NCI-H128 (cell line): ENCODE measurements around the gene ADPGK.
"Not testable (repeated sequence)": the region's sequence is repeated elsewhere in the genome, so short reads cannot be mapped to it uniquely, and the experiment has no call there.

Source experiments
- DNase-seq: peaks from one replicate; lab custom pipeline; 2025; ENCODE audit not compliant: unreplicated experiment; lab: John Stamatoyannopoulos, UW

The ADPGK gene

GRCh38 chr15:72783640-72784455 lies at the start of gene ADPGK:
TSS of gene ADPGK (minus strand) at chr15:72783758. CDS start at chr15:72783691, 67 bp downstream.
- peak; percentile 79 for DNase-seq

GRCh38 chr15:72827226-72827625 lies 43.7 kb upstream of the ADPGK start:
- DNase-seq, result no peak

GRCh38 chr15:72826611-72827010 lies 43.1 kb upstream of the ADPGK start:
- DNase-seq, result no peak

DNA sequence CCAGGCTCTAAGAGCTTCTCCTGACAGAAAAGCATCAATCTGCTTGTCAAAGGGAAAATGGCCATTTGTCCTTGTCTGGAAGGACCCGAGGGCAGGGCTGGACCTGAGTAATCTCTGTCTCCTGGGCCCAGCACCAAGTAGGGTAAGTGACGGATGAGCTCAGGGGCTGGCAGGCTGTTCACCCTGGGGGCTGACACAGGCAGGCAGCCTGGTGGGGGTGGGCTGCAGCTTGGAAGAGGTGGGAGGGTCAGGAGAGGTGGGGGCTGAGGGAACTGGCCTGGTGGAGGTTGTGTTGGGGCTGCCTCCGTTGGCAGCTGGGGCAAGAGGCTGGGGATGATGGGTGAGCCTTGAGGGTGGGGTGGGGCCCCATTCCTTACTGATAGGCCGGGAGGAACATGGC lies 42.3 kb upstream of the ADPGK start:
- DNase-seq, result no peak

DNA sequence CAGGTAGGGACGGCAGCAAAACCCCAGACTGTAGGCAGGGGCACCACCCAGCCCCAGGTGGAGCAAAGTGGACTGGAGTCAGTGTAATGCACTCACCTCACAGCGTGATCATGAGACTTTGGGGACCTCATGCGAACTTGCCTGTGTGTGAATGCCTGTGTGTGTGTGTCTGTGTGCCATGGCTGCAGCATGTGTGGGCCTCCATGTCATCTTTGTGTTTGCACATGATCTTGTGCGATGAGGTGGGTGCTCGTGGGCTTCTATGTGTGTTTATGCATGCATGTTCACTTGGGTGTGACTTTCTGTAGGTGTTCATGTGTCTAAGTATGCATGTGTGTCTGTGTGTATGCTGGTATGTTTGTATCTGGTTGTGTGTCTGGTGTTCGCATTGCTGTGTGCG lies 41.2 kb upstream of the ADPGK start:
- DNase-seq, result no peak

DNA sequence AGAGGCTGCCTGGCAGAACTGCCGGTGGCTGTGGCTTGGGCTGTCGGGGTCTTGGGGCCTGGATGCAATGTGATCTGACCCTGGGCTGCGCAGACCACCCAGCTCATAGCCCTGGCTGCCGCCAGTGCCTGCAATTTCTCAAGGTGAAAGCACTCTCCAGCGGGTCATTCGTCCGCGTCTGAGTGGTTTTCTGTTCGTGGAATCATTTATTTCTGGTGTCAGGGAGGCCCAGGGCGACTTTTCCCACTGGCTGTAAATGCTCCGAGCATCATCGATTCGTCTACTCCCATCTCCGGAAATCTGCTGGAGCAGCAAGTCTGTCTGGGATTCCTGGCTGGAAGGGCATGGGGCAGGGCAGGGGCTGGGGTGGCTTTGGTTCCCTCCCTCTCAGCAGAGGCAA lies 40.6 kb upstream of the ADPGK start:
- DNase-seq, result no peak

DNA sequence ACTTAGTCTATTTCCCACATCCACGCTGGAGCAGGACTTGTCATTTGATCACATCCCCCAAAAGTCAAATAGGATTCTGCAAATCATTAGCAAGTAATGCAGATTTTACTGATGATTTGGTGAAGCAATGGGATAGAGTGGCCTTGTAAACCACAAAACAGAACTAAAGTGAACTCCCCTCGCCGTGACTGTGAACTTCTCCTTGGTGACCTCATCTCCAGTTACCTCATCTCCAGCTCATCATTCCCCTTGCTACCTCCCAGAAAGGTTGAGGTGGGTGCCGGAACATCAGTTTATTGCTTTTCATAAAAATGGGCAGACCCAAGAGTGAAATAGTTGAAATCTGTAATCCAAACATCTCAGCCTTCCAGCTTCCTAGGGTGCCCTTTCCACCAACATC lies 36.7 kb upstream of the ADPGK start:
- DNase-seq, result no peak

DNA sequence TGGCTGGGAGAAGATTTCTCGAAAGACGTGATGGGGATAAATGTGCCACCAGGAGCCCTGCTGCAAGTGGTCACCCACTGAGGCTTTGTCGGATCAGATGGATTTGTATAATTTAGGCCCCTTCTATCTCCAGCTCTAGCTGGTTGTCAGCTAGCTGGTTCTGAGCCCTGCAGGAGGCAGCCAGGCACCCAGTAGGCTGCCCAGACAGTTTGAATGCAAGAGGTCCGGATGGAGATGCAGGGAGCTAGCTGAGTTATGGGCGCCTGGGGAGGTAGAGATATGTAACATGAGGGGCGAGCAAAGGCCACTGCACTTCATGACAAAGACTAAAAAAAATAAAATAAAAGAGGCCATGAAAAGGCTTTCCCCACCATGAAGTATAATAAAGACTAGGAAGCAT lies 35.1 kb upstream of the ADPGK start:
- DNase-seq, result no peak

- DNase-seq, result no peak
Observed at GRCh38 chr15:72813345-72814004, 29.9 kb upstream of the ADPGK start.

DNA sequence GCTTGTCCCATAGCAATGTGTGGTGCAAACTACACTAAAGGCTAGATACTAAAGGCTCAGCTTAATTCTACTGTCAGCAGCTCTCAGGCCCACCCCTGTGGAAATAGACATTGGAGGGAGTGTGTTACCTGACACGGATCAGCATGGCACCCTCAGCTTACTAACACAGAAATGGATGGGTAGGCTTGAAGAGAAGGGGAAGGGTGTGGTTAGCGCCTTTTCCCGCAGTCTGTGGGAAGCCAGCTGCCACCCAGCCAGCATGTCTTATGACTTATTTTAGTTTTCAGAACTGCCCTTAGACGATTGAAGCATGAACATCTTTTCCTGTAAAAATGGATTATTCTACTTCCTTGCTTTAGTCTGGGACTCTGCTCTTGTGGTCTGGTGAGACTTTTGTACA lies 25.8 kb upstream of the ADPGK start:
- no peak for DNase-seq

GRCh38 chr15:72807346-72807745 lies 23.8 kb upstream of the ADPGK start:
- not testable (repeated sequence) for DNase-seq

- DNase-seq, result no peak
Observed at GRCh38 chr15:72803006-72803405, 19.4 kb upstream of the ADPGK start.

GRCh38 chr15:72801590-72802325 lies 18.2 kb upstream of the ADPGK start:
- DNase-seq, result no peak

- no peak for DNase-seq
Observed at GRCh38 chr15:72800833-72801481, 17.4 kb upstream of the ADPGK start.

GRCh38 chr15:72797834-72798233 lies 14.3 kb upstream of the ADPGK start:
- no peak for DNase-seq

GRCh38 chr15:72797338-72797689 lies 13.8 kb upstream of the ADPGK start:
- no peak for DNase-seq

GRCh38 chr15:72796515-72797337 lies 13.2 kb upstream of the ADPGK start:
- DNase-seq, result no peak

DNA sequence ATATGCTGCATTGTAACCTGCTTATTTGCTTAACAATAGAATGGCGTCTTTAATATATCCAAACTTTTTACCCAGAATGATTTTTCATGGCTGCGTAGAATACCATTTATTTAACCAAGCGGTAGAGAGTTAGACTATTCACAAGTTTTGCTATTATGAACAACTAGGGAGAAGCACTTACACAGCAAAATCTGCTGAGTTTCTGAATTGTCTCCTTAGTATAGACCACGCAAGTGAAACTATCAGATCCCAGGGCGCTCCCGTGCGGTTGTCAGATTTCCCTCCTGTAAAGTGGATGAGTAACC lies 12.6 kb upstream of the ADPGK start:
- DNase-seq, result no peak

DNA sequence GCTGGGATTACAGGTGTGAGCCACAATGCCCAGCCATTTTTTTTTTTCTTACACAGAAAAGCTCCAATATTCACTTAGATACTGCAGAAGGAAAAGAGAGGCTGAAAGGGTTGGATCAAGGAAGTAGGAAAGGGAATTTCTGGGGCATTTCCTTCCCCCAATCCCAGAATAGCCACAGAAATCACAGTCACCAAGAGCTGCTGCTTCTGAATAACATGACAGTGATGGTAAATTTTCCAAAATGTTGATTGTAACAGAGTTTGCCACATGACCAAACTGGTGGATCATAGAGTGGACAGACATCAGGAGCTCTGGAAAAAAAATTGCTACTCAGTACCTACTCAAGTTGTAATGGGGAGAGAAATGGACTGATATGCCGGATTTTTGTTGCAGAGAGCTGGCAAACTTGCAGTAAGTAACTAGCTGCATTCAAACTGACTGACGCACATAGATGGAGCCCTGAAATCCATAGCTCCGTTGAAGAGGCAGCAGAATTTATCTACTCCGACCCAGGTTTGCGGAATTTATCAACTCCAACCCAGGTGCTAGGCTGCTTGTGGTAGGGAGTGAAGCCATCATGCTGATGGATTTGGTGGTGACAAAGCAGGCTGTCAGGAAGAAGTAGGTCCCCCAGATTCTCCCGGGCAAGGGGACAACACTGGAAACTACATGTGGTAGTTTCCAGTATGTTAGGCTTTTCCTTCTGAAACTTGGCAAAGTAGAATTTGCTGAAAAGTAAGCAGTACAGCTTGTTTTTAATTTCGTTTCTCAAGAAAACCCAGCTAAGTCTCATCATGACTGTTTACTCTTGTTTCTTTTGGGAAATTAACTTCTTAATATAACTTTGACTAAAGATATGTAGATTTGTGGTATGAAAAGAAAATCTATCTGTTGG lies 10.5 kb upstream of the ADPGK start:
- DNase-seq, result no peak

DNA sequence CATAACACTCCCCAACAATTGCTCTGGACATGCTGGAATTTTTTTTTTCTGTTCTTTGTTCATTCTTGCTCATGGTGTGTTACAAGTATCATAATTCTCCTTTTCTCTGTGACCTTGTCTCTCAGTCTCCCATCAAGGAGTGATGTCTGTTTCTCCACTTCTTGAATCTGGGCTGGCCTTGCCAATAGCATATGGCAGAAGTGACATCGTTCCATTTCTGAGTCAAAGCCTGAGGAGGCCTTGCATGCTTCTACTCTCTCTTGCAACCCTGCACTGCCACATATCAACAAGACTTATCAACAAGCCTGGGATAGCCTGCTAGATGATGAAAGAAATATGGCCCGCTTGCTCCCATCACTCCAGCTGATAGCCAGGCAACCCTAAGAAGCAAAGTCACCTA lies 8.9 kb upstream of the ADPGK start:
- DNase-seq, result no peak
